Breast epithelium (tissue), 3 donors: ENCODE results near the gene TNN.

Experiments
- POLR2A ChIP-seq: fragments of 450-650 bp; IDR thresholded peaks from one replicate; pipeline ENCODE4 v1.6.1; 2016; ENCODE audit warnings: antibody characterized with exemption, mild to moderate bottlenecking, moderate library complexity
- POLR2AphosphoS5 ChIP-seq, 3 donors: sonication (generic); formaldehyde crosslinking; IDR thresholded peaks; one replicate each; pipeline ENCODE4 v1.6.1; 2017; ENCODE audit warnings: antibody characterized with exemption in 3 of 3
- TF ChIP-seq, protein P1 (sequence below), 3 donors: fragments of 450-650 bp; IDR thresholded peaks; one replicate each; pipeline ENCODE4 v1.5.1; 2016 to 2017; ENCODE audit warnings: antibody characterized with exemption in 3 of 3, mild to moderate bottlenecking in 3 of 3, moderate library complexity in 3 of 3

DNA sequence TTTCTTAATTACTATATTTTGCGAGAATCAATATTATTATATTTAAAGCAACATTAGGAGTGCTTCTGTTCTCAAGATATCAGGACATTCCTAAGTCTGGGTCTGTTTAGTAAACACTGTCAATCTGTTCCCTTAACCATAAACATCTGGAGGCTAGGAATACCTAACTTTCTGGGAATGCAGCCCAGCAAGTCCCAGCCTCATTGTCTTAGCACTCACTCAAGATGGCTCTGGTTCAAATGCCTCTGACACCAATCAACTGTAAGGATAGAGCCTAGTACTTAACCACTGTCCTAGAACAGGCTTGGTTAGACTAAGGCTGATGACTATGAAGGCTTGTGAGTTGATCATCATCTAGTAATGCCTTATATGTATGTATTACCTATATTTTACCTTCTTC lies 61.5 kb downstream of the TNN start:
- TF ChIP-seq, protein P1, sequence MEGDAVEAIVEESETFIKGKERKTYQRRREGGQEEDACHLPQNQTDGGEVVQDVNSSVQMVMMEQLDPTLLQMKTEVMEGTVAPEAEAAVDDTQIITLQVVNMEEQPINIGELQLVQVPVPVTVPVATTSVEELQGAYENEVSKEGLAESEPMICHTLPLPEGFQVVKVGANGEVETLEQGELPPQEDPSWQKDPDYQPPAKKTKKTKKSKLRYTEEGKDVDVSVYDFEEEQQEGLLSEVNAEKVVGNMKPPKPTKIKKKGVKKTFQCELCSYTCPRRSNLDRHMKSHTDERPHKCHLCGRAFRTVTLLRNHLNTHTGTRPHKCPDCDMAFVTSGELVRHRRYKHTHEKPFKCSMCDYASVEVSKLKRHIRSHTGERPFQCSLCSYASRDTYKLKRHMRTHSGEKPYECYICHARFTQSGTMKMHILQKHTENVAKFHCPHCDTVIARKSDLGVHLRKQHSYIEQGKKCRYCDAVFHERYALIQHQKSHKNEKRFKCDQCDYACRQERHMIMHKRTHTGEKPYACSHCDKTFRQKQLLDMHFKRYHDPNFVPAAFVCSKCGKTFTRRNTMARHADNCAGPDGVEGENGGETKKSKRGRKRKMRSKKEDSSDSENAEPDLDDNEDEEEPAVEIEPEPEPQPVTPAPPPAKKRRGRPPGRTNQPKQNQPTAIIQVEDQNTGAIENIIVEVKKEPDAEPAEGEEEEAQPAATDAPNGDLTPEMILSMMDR (IDR thresholded peaks at IDR 0.05), result no peak
- TF ChIP-seq POLR2AphosphoS5 (IDR thresholded peaks at IDR 0.05), result no peak
- TF ChIP-seq POLR2A, result no peak
